Immature natural killer cell (primary cell): ENCODE measurements around the gene DLG2. TPM values are rescaled to one million over a fixed set of nuclear protein-coding genes. Genes with fewer than 3 reads are reported as not detected.

Source experiments
- DNase-seq, 3 donors: peaks; one replicate each; pipeline ENCODE4 v3.0.0; 2022; ENCODE audit warnings: mixed read lengths in 1 of 3
- H3K27ac Mint-ChIP-seq, 6 donors: one replicate each; pipeline ENCODE4 v1.8.0; 2020; ENCODE audit warnings: mixed read lengths in 6 of 6, mild to moderate bottlenecking in 5 of 6, inconsistent platforms in 4 of 6, moderate library complexity in 3 of 6
- H3K27me3 Mint-ChIP-seq, 3 donors: one replicate each; pipeline ENCODE4 v1.8.0; 2020 to 2021; ENCODE audit warnings: low read depth in 3 of 3, mild to moderate bottlenecking in 3 of 3, mixed read lengths in 3 of 3, moderate library complexity in 3 of 3, inconsistent platforms in 1 of 3
- H3K36me3 Mint-ChIP-seq, 3 donors: one replicate each; pipeline ENCODE4 v1.8.0; 2020; ENCODE audit warnings: mixed read lengths in 3 of 3, inconsistent platforms in 2 of 3, mild to moderate bottlenecking in 2 of 3
- H3K4me1 Mint-ChIP-seq, 2 donors: one replicate each; pipeline ENCODE4 v1.8.0; 2020; ENCODE audit warnings: inconsistent platforms in 2 of 2, mild to moderate bottlenecking in 2 of 2, mixed read lengths in 2 of 2, moderate library complexity in 1 of 2
- H3K4me3 Mint-ChIP-seq, 5 donors: one replicate each; pipeline ENCODE4 v1.8.0; 2020; ENCODE audit warnings: mild to moderate bottlenecking in 5 of 5, mixed read lengths in 5 of 5, inconsistent platforms in 3 of 5, moderate library complexity in 3 of 5
- H3K9me3 Mint-ChIP-seq, 6 donors: one replicate each; pipeline ENCODE4 v1.8.0; 2020; ENCODE audit warnings: mild to moderate bottlenecking in 6 of 6, mixed read lengths in 6 of 6, inconsistent platforms in 4 of 6, moderate library complexity in 3 of 6
- polyA plus RNA-seq, 3 donors: library from polyadenylated mRNA; unstranded; fragments of 300-500 nt; fragmentation: Illumina TruSeq; gene quantifications; one replicate each; pipeline ENCODE4 v1.2.3, GENCODE V29; 2021

DLG2 gene
- polyA plus RNA-seq, 3 donors from 2014 or later: 0.57 to 1.9 (median 1.2) TPM

DNA sequence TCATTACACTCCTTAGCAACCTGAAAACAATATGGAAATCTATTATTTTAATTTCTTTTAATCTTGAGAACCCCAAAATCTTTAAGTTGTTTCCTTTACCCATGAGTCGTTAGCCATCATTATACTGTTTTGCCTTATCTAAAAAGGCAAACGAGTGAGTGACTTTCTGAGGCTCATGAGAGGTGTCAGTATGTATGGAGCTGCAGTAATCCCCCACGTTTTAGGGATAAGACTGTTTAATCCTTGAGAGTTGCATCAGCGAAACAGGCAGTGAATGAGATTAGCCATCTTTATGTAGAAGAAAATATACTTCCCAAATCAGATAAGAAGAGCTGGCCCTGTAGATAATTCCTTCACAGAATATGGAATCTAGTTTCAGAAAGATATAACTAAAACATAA, 1147.0 kb downstream of the DLG2 start:
- peaks cover 0 to 16% (median 5%) of the 10 kb centered on the region in 6 donors for H3K9me3 Mint-ChIP-seq
- no peaks in the 10 kb centered on the region for H3K4me1 Mint-ChIP-seq
- no peaks in the 10 kb centered on the region for H3K36me3 Mint-ChIP-seq
- no peaks in the 10 kb centered on the region for H3K27me3 Mint-ChIP-seq
- H3K4me3 Mint-ChIP-seq: no peak overlapping the region
- no peak overlapping the region for H3K27ac Mint-ChIP-seq
- DNase-seq: no peak

DNA sequence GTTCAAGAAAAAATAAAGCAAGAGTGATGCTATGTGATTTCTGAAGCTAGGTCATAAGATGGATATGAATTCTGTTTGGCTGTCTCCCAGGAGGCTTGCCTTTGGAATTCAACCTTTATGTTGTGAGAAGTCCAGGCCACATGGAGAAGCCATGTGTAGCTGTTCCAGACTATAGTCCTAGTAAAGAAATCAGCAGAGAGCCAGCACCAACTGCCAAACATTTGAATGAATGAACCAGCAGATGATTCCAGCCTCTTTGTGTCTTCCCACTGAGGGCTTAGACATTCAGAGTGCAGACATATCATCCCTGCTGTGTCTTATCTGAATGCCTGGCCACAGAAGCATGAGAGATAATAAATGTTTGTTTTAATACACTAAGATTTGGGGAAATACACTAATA, 1150.6 kb downstream of the DLG2 start:
- H3K27ac Mint-ChIP-seq: no peak overlapping the region
- H3K4me3 Mint-ChIP-seq: no peak overlapping the region
- no peaks in the 10 kb centered on the region for H3K36me3 Mint-ChIP-seq
- no peaks in the 10 kb centered on the region for H3K4me1 Mint-ChIP-seq
- no peaks in the 10 kb centered on the region for H3K27me3 Mint-ChIP-seq
- DNase-seq: no peak
- peaks cover 0 to 9% (median 4%) of the 10 kb centered on the region in 6 donors for H3K9me3 Mint-ChIP-seq

DNA sequence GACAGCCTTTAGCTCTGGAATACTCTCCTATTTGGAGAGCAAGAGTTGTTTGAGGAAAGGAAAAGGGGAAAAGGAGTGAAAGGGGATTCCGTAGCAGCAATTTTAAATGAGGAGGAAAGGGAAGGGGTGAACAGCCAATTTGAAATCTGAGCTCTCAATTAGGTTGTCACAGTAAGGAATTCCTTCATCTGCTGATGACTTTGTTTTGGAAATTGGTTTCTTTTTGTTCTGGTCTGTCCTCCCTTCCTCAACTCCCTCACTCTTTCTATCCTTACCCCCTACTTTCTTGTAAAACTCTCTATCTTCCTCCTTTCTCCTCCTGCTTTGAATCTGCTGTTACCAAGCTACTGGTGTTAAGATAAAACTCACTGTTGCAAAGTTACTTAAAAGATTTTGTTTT, 1155.6 kb downstream of the DLG2 start:
- DNase-seq: no peak
- peaks cover 0 to 10% (median 5%) of the 10 kb centered on the region in 6 donors for H3K9me3 Mint-ChIP-seq
- no peaks in the 10 kb centered on the region for H3K27me3 Mint-ChIP-seq
- no peaks in the 10 kb centered on the region for H3K4me1 Mint-ChIP-seq
- no peak overlapping the region for H3K27ac Mint-ChIP-seq
- no peaks in the 10 kb centered on the region for H3K36me3 Mint-ChIP-seq
- H3K4me3 Mint-ChIP-seq: no peak overlapping the region

DNA sequence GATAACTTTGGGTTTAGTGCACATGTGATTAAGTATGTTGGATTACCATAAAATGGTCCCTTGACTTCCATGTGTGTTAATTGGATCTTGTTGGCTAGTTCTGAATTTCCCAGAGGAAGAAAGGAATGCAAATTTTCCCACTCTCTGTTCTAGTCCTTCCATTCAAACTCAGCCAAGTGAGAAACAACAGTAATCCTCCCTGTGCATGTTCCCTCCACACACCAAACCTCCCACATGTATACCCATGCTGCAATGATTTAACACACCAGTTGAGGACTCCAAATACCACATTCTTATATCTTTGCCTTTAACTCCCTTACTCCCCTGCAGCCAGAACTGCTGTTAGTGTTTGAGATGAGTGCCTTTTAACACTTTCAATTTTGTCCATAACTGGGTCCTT, 1158.9 kb downstream of the DLG2 start:
- Mint-ChIP-seq H3K9me3 (peaks cover 0 to 16% (median 5%) of the 10 kb centered on the region in 6 donors), H3K36me3 (no peaks in the 10 kb centered on the region), H3K4me1 (no peaks in the 10 kb centered on the region), H3K27ac (no peak overlapping the region), H3K4me3 (no peak overlapping the region), H3K27me3 (peaks cover 0 to 2% (median 0%) of the 10 kb centered on the region in 3 donors)
- no peak for DNase-seq

DNA sequence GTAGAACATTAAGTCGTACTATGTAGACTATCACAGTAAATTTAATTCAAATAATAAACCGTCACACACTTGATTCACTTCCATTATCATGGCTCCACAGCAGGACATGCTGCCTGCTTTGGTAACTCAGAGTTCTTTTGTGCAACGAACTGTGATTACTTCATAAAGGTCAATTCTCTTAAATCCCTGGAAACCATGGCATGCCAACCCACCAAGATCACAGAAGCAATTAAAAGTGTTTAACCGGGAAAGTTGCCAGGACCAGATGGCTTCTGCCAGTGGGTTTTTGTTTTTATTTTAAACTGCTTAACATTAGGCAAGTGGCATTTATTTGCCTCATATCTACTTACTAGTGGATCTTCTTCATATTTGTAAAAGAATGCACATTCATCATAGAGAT, 1162.1 kb downstream of the DLG2 start:
- no peak for DNase-seq
- H3K9me3 Mint-ChIP-seq: peaks cover 0 to 16% (median 3%) of the 10 kb centered on the region in 6 donors
- H3K27ac Mint-ChIP-seq: no peak overlapping the region

DNA sequence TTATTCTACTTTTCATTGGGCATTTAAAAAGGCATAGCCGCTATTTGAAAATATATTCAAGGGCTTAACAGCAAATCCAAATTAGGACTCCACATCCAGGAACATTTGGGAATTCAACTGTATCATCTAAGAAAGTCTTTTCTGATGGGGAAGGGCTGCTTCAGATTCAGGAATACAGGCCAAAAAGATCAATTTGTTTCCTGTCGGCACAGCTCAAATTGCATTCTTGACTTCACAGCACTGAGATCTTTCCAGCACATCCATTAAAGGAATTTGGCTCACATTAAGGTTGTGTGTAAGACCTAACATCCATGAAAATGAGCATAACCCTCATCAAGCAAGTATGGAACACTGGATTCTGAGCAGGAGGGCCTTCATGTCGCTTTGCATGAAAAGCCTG, 1171.5 kb downstream of the DLG2 start:
- H3K27me3 Mint-ChIP-seq: peaks cover 0 to 2% (median 0%) of the 10 kb centered on the region in 3 donors
- DNase-seq: no peak
- no peak overlapping the region for H3K27ac Mint-ChIP-seq
- no peak overlapping the region for H3K4me3 Mint-ChIP-seq
- H3K36me3 Mint-ChIP-seq: no peaks in the 10 kb centered on the region
- H3K4me1 Mint-ChIP-seq: no peaks in the 10 kb centered on the region
- H3K9me3 Mint-ChIP-seq: peaks cover 0 to 19% (median 8%) of the 10 kb centered on the region in 6 donors

More for the DNA sequence above, 1162.1 kb downstream of the DLG2 start:
- H3K4me1 Mint-ChIP-seq: no peaks in the 10 kb centered on the region
- H3K36me3 Mint-ChIP-seq: no peaks in the 10 kb centered on the region
- no peak overlapping the region for H3K4me3 Mint-ChIP-seq
- peaks cover 0 to 2% (median 0%) of the 10 kb centered on the region in 3 donors for H3K27me3 Mint-ChIP-seq

DNA sequence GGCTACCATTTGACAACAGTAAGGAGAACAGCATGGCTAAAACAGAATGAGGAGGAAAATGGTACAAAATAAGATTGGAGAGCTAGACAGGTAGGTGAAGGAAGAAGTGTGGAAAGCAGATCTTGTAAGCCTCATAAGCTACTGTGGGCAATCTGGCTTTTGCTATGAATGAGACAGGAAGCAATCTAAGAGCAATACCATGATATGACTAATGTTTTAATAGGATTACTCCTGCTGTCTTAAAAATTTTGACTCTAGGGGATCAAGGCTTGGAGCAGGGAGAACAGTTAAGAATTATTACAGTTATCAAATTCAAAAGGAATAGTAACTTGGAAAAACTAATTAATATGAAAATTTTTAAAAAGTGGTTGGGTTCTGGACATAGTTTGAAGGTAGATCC, 1174.9 kb downstream of the DLG2 start:
- peaks cover 0 to 2% (median 0%) of the 10 kb centered on the region in 3 donors for H3K27me3 Mint-ChIP-seq
- no peak overlapping the region for H3K27ac Mint-ChIP-seq

DNA sequence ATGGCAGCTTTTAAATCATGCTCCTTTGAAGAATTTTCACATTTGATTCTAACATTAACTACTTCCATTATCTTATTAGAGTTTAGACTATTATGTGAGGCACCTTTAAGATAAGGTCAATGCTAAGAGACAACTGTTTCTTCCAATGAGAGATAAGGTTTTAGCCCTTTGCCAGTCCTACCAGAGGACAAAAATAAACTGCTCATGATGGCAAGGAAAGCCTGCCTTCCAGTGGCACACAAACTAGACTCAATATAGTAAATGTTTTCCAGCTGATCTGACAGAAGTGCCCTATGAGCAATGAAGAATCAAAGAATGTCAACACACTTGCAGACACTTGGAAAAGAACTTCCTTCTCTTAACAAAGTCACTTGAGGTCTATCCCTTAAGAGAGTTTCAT, 1188.6 kb downstream of the DLG2 start:
- H3K27ac Mint-ChIP-seq: no peak overlapping the region
- H3K9me3 Mint-ChIP-seq: peaks cover 1 to 36% (median 5%) of the 10 kb centered on the region in 6 donors
- no peaks in the 10 kb centered on the region for H3K4me1 Mint-ChIP-seq
- H3K27me3 Mint-ChIP-seq: peaks cover 0 to 3% (median 2%) of the 10 kb centered on the region in 3 donors
- DNase-seq: no peak
- H3K36me3 Mint-ChIP-seq: no peaks in the 10 kb centered on the region
- no peak overlapping the region for H3K4me3 Mint-ChIP-seq

More for the DNA sequence above, 1174.9 kb downstream of the DLG2 start:
- DNase-seq: no peak
- peaks cover 3 to 30% (median 9%) of the 10 kb centered on the region in 6 donors for H3K9me3 Mint-ChIP-seq
- H3K4me1 Mint-ChIP-seq: no peaks in the 10 kb centered on the region
- no peaks in the 10 kb centered on the region for H3K36me3 Mint-ChIP-seq
- H3K4me3 Mint-ChIP-seq: no peak overlapping the region

DNA sequence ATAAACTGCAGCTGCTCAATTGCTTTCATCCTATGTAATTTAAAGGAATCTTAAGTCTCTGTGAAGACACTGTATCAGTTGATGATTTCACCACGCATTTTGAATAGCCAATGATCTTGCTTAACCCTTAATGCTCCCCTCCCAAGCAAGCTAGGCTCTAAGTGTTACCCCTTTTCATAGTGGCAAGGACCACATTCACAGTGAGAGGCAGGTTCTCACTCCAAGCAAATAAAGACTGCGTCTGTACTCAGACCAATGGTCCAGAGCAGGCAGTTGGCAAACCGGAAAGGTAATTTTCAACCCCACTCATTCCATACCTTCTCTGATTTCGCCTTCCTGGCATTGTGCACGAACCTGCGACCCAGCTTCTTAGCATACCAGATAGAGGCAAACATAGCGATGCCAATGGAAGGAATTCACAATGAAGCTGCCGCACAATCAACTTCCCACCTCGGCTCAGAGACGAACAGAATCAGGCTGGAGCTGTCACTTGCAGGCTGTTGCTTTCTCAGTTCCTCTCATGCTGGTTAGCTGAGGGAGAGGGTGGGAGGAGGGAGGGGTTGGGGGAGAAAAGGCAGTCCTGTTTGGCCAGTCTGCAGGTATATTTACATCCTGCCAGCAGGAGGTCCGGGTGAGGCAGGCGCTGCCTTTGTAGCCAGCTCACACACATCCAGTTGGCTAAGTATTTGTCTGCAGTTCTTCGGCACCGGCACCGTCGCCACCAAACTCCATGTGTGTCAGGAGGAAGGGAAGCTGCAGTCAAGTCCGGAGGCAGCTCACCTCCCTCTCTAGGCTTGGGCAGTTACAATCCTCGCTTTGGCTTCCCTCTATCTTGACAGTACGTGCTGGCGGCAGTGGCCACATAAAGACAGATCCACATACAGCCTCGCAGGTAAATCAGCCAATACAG, 1189.8 kb downstream of the DLG2 start:
- Mint-ChIP-seq H3K36me3 (no peaks in the 10 kb centered on the region), H3K4me1 (no peaks in the 10 kb centered on the region), H3K9me3 (peaks cover 1 to 36% (median 5%) of the 10 kb centered on the region in 6 donors), H3K4me3 (no peak overlapping the region), H3K27me3 (peaks cover 0 to 3% (median 2%) of the 10 kb centered on the region in 3 donors), H3K27ac (no peak overlapping the region)
- DNase-seq: no peak

DNA sequence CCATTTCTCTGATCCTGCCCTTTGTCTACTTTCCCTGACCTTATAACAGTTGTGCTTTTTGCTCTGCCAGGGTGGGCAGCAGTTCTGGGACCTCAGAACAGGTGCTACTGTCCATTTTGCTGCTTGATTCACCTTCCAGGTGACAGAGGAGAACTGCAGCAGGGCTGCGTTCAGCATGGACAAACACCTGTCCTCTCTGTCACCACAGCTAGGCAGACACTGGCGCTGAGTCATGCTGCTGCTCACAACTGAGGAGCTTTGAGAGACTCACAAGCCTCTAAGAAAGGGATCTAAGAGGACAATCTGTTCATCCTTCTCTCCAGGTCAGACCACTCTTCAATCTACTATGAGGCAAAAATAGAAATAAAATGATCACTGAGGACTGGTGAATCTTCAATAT, 1196.5 kb downstream of the DLG2 start:
- Mint-ChIP-seq H3K9me3 (peaks cover 0 to 29% (median 7%) of the 10 kb centered on the region in 6 donors), H3K4me1 (no peaks in the 10 kb centered on the region), H3K27me3 (peaks cover 0 to 3% (median 0%) of the 10 kb centered on the region in 3 donors), H3K27ac (no peak overlapping the region), H3K4me3 (no peak overlapping the region), H3K36me3 (no peaks in the 10 kb centered on the region)
- DNase-seq: no peak

DNA sequence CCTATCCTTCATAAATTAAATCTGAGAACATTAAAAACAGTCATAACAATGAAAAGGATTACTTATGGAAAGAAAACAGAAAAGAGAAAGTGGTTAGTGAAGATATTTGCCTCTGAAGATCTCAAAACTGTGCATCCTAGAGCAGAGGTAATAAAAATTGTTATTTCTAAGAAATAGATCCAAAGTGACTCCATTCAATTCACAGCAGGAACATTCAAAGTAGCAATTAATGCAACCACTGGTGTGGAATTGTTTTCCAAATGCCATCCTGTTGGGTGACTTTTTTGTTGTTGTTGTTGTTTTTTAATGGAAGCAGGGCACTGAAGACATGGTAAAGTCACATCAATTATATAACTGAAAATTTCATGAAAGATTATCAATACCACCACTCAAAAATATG, 1201.5 kb downstream of the DLG2 start:
- DNase-seq: no peak
- no peaks in the 10 kb centered on the region for H3K4me1 Mint-ChIP-seq
- no peaks in the 10 kb centered on the region for H3K36me3 Mint-ChIP-seq
- H3K4me3 Mint-ChIP-seq: no peak overlapping the region
- peaks cover 0 to 1% (median 0%) of the 10 kb centered on the region in 3 donors for H3K27me3 Mint-ChIP-seq
- no peak overlapping the region for H3K27ac Mint-ChIP-seq
- peaks cover 2 to 32% (median 9%) of the 10 kb centered on the region in 6 donors for H3K9me3 Mint-ChIP-seq

DNA sequence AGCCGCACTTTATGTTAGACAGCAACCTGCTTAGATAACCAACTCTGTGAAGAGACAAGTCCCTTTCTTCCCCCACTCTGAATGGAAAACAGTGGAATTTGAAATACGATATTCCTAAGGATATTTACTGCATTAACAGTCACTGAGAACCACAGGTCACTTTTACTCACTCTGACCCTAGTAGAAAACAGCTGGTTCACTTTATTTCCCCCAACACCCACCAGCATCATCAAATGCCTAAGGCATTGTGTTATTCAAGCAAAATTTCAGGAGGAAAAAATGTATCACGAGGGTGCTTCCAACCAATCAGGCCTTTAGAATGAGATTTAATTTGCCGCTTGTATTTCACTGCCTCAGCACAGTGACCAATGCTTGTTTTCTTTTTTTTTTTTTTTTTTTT, 1206.9 kb downstream of the DLG2 start:
- no peak overlapping the region for H3K27ac Mint-ChIP-seq
- DNase-seq: no peak
- no peaks in the 10 kb centered on the region for H3K27me3 Mint-ChIP-seq
- H3K36me3 Mint-ChIP-seq: no peaks in the 10 kb centered on the region
- peaks cover 2 to 27% (median 15%) of the 10 kb centered on the region in 6 donors for H3K9me3 Mint-ChIP-seq
- H3K4me3 Mint-ChIP-seq: no peak overlapping the region
- H3K4me1 Mint-ChIP-seq: no peaks in the 10 kb centered on the region

DNA sequence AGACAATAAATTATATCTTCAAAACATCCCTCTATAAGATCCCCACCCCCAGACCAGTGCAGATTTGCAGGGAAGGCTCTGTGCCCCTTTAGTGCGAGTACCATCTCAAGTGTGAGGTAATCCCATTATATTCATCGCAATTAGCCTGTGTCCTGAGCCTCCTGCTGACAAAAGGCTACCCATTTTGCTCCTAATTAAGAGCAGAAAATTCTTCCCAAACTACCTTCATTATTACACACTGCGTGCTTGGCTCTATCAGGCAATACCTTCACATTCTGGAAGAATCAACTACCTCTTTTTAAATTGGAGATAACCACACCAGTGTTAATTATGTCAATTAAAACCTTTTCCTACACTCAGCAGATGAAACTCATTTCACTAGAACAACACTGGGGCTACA, 1207.5 kb downstream of the DLG2 start:
- Mint-ChIP-seq H3K9me3 (peaks cover 2 to 24% (median 15%) of the 10 kb centered on the region in 6 donors), H3K4me1 (no peaks in the 10 kb centered on the region), H3K4me3 (no peak overlapping the region), H3K36me3 (no peaks in the 10 kb centered on the region), H3K27me3 (no peaks in the 10 kb centered on the region), H3K27ac (no peak overlapping the region)
- DNase-seq: no peak

DNA sequence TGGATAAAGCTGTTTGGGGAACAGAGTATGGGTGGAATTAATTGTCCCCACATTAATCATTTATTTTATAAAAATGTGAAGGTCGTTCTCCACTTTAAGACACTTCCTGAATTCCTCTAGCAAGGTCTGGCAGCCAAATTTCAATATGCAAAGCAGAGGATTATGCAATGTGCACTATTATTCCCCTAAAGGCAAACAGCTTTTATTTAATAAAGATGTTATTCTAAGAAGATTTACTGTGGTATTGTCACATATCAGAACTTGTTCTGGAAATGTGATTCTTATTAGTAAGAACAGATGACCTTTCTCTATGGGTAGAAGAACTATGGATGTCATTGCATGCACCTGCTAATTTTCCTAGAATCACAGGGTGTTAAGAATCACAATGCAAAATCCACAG, 1212.2 kb downstream of the DLG2 start:
- H3K4me3 Mint-ChIP-seq: no peak overlapping the region
- no peaks in the 10 kb centered on the region for H3K36me3 Mint-ChIP-seq
- H3K27me3 Mint-ChIP-seq: peaks cover 0 to 2% (median 0%) of the 10 kb centered on the region in 3 donors
- H3K27ac Mint-ChIP-seq: no peak overlapping the region
- DNase-seq: no peak
- peaks cover 3 to 39% (median 11%) of the 10 kb centered on the region in 6 donors for H3K9me3 Mint-ChIP-seq
- H3K4me1 Mint-ChIP-seq: no peaks in the 10 kb centered on the region
